ENCODE results near the gene TLDC2.
A peak's percentile ranks its signal among the peaks of the same experiment; 100 is the strongest.
"Not testable (repeated sequence)": the region's sequence is repeated elsewhere in the genome, so short reads cannot be mapped to it uniquely, and the experiment has no call there.

The TLDC2 gene

GRCh38 chr20:36873498-36874189, 2.3 kb upstream of the TLDC2 start:
- H3K27ac ChIP-seq = peak overlapping the region; percentile 11
- no peaks in the 10 kb centered on the region for H3K36me3 ChIP-seq (ENCODE audit: control insufficient read depth, insufficient read depth, low read length)
- H3K9ac ChIP-seq = no peak overlapping the region
- no peak overlapping the region for H3K4me3 ChIP-seq (ENCODE audit: low read depth, low read length)
- peaks cover 9% of the 10 kb centered on the region for H3K4me1 ChIP-seq
- no peaks in the 10 kb centered on the region for H3K79me2 ChIP-seq
- H3K9me3 ChIP-seq (ENCODE audit: control insufficient read depth, low read length) = no peaks in the 10 kb centered on the region
- no peaks in the 10 kb centered on the region for H3K27me3 ChIP-seq (ENCODE audit: control insufficient read depth, insufficient read depth, low read length)
- H2AFZ ChIP-seq = no peak overlapping the region
- no peak for TF ChIP-seq CTCF (IDR thresholded peaks at IDR 0.05)
- no peak overlapping the region for H3K4me2 ChIP-seq (ENCODE audit: low read length)

GRCh38 chr20:36875093-36875492, 845 bp upstream of the TLDC2 start:
- H3K4me2 ChIP-seq (ENCODE audit: low read length); H3K9ac ChIP-seq; H3K36me3 ChIP-seq (ENCODE audit: control insufficient read depth, insufficient read depth, low read length); H3K9me3 ChIP-seq (ENCODE audit: control insufficient read depth, low read length); H3K4me3 ChIP-seq (ENCODE audit: low read depth, low read length); H3K4me1 ChIP-seq; H3K79me2 ChIP-seq; H3K27me3 ChIP-seq (ENCODE audit: control insufficient read depth, insufficient read depth, low read length); H3K27ac ChIP-seq; H2AFZ ChIP-seq: not testable (repeated sequence)

GRCh38 chr20:36876473-36876833, 515 bp downstream of the TLDC2 start:
- no peak overlapping the region for H3K9ac ChIP-seq
- no peak overlapping the region for H3K27ac ChIP-seq

GRCh38 chr20:36878941-36879340, 3.0 kb downstream of the TLDC2 start:
- Histone ChIP-seq H3K9me3 (ENCODE audit: control insufficient read depth, low read length) (no peaks in the 10 kb centered on the region), H3K4me3 (ENCODE audit: low read depth, low read length) (no peak overlapping the region), H3K36me3 (ENCODE audit: control insufficient read depth, insufficient read depth, low read length) (no peaks in the 10 kb centered on the region), H2AFZ (no peak overlapping the region), H3K79me2 (no peaks in the 10 kb centered on the region), H3K27ac (no peak overlapping the region), H3K4me2 (ENCODE audit: low read length) (no peak overlapping the region), H3K4me1 (no peaks in the 10 kb centered on the region), H3K9ac (no peak overlapping the region), H3K27me3 (ENCODE audit: control insufficient read depth, insufficient read depth, low read length) (no peaks in the 10 kb centered on the region)
- TF ChIP-seq CTCF (IDR thresholded peaks at IDR 0.05) = no peak

More at GRCh38 chr20:36876473-36876833, 515 bp downstream of the TLDC2 start:
- no peaks in the 10 kb centered on the region for H3K36me3 ChIP-seq (ENCODE audit: control insufficient read depth, insufficient read depth, low read length)
- no peak for TF ChIP-seq CTCF (IDR thresholded peaks at IDR 0.05)
- no peaks in the 10 kb centered on the region for H3K79me2 ChIP-seq
- H3K4me2 ChIP-seq (ENCODE audit: low read length) = no peak overlapping the region
- H3K4me3 ChIP-seq (ENCODE audit: low read depth, low read length) = no peak overlapping the region
- peaks cover 9% of the 10 kb centered on the region for H3K4me1 ChIP-seq
- no peak overlapping the region for H2AFZ ChIP-seq
- H3K27me3 ChIP-seq (ENCODE audit: control insufficient read depth, insufficient read depth, low read length) = no peaks in the 10 kb centered on the region
- no peaks in the 10 kb centered on the region for H3K9me3 ChIP-seq (ENCODE audit: control insufficient read depth, low read length)

- no peaks in the 10 kb centered on the region for H3K79me2 ChIP-seq
- no peak overlapping the region for H3K9ac ChIP-seq
Measured at GRCh38 chr20:36880741-36881250, 4.9 kb downstream of the TLDC2 start.

More at GRCh38 chr20:36880741-36881250, 4.9 kb downstream of the TLDC2 start:
- H3K4me1 ChIP-seq = no peaks in the 10 kb centered on the region
- no peaks in the 10 kb centered on the region for H3K27me3 ChIP-seq (ENCODE audit: control insufficient read depth, insufficient read depth, low read length)
- no peak for TF ChIP-seq CTCF (IDR thresholded peaks at IDR 0.05)
- H3K36me3 ChIP-seq (ENCODE audit: control insufficient read depth, insufficient read depth, low read length) = no peaks in the 10 kb centered on the region
- no peaks in the 10 kb centered on the region for H3K9me3 ChIP-seq (ENCODE audit: control insufficient read depth, low read length)
- H3K4me3 ChIP-seq (ENCODE audit: low read depth, low read length) = no peak overlapping the region
- H3K4me2 ChIP-seq (ENCODE audit: low read length) = no peak overlapping the region
- no peak overlapping the region for H3K27ac ChIP-seq
- H2AFZ ChIP-seq = no peak overlapping the region

Data from parathyroid adenoma (tissue), 2 donors.